Stimulated activated CD8-positive, alpha-beta memory T cell treated with anti-CD3 and anti-CD28 coated beads, Interleukin-12 subunit alpha, Interleukin-12 subunit beta, amount 100 ng/mL, for 24 hours (primary cell): ENCODE results near the gene DPCD.
A peak's percentile ranks its signal among the peaks of the same experiment; 100 is the strongest.

Experiments
- DNase-seq: peaks from one replicate; pipeline ENCODE4 v3.0.0-alpha.2; 2020; ENCODE audit errors: extremely low read depth

The DPCD gene

DNA sequence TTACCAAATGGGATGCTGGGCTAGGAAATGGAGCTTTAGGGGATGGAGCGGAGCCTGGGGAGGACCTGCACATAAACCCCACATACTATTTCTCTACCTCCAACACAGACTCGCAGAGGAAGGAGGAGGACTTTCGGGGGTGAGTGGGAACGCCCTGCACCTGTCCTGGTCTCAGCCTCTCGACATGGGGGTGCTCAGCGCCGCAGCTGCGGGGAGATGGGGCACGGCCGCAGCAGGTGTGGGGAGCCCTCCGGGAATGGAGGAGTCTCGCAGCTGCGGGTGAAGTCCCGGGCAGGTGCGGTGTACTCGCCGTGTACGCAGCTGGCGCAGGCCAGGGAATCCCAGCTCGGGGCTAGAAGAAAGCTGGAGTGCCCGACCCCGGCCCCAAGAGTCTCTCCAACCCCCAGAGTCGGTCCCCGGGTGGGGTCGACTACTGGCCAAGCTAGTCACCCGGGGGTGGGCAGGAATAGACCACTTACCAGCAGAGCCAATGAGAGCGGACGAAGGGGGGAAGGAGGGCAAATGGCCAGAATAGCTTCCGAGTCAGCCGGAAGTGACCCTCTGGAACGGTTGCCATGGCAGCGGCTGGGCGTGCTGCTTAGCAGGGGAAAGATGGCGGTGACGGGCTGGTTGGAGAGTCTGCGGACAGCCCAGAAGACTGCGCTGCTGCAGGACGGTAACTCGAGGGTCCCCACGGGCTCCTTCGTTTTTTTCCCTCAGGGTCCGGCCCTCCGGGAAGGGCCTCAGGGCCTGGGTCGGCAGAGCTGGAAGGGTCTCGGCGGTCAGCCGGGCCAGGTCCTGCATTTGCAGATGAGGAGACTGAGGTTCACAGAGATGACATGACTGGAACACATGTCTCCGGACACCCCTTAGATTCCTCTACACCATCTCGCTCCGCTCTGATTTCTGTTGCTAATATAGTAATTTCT lies at the start of gene DPCD, which contains the start of gene POLL:
TSS of gene DPCD (plus strand) at position 597 of the 929 bp plus-strand sequence. CDS start at position 613, 16 bp downstream.
TSS of gene POLL (minus strand) at position 533 of the 929 bp plus-strand sequence. CDS start 897 bp downstream, outside the sequence.
- peak; percentile 86 for DNase-seq

DNA sequence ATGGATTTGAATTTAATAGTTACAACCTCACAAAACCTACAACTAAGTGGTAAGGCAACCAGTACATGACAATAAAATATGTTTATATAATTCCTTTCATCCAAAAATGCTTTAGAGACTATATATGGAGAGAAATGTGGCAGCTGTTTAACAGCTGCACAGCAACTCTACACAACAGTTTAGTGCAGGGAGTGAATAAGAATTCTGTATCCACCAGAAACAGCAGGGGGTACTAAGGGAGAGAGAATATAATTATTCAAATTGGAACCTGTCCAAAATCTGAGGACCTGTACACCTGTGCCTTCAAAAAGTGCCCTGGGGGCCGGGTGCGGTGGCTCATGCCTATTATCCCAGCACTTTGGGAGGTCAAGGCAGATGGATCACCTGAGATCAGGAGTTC lies 49.7 kb upstream of the DPCD start:
- DNase-seq = no peak

DNA sequence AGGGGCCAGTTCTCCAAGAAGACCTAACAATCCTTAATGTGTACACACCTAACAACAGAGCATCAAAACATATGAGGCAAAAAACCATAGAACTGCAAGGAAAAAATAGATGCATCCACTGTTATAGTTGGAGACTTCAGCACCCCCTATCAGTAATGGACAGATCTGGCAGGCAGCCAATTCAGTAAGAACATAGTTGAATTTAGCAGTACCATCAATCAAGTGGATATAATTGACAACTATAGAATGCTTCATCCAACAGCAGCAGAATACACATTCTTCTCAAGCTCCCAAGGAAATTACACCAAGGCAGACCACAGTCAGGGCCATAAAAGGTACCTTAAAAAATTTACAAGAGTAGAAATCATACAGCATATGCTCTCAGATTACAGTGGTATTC lies 42.2 kb upstream of the DPCD start:
- DNase-seq = no peak

DNA sequence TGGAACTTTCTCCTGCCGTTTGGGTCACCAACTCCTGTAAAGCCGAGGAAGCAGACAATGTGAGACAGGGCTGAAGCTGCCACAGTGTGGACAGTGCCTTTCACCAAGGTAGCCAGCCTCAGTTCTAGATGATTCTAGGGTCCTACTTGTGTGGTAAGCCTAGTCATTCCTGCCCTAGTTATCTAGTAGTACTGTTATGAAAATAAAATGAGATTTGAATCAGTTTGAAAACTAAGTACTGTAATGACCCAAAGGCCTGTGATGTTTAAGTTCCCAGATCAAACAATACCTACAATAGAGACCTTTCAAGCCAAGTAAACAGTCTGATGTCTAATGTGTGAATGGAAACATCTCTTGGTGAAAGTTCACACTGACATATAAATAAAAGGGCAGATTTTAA lies 37.2 kb upstream of the DPCD start:
- DNase-seq = no peak

DNA sequence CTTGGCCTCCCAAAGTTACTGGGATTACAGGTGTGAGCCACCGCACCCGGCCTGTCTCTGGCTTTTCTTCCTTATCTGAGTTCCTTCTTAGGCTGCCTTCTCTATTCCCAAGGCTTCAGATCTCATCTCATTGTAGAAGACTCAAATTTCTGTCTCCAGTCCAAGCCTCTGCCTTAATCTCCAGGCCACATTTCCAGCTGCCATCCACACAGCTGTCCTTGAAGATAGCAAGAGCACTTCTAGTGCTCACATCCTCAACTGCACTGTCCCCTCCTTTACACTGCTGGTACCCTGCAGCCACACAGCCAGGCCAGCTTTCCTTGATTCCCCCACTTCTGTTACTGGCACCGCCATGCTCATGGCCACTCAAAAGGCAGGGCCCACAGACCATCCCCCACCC lies 35.7 kb upstream of the DPCD start:
- DNase-seq = no peak

DNA sequence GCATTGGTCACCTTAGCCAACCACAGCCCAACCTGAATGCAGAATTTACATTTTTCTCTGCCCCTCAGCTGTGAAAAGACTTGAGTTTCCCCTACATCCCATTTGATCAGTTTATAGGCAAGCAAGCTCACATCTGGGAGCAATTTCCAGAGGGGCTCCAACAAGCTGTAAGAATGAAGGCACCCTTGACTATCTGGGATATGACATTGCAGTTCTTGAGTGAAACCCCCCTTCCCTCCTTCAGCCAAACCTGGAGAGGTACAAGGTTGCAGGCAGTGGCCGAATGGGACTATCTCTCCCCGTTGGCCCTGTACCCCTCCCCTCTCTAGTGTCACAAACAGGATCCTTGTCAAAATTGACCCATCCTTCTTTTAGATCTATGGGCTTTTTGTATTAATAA lies 30.6 kb upstream of the DPCD start:
- DNase-seq = no peak

DNA sequence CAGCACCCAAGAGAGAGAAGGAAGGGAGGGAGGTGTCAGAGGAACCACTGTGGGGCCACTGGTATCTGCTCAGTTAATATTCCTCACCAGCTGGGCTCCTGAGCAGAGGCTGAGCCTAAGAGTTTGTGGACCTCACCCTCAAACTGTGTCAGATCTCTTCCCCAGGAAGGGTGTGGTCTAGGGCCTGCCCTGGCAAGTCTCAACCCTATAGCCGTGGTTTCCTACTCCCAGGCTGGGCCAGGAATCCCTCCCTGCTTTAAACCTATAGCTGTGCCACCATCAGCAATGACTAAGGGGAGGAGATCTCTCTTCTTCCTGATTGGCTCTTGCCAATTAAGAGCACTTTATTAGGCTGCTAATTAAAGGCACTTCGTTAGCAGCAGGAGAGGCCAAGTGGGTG lies 29.9 kb upstream of the DPCD start:
- no peak for DNase-seq

DNA sequence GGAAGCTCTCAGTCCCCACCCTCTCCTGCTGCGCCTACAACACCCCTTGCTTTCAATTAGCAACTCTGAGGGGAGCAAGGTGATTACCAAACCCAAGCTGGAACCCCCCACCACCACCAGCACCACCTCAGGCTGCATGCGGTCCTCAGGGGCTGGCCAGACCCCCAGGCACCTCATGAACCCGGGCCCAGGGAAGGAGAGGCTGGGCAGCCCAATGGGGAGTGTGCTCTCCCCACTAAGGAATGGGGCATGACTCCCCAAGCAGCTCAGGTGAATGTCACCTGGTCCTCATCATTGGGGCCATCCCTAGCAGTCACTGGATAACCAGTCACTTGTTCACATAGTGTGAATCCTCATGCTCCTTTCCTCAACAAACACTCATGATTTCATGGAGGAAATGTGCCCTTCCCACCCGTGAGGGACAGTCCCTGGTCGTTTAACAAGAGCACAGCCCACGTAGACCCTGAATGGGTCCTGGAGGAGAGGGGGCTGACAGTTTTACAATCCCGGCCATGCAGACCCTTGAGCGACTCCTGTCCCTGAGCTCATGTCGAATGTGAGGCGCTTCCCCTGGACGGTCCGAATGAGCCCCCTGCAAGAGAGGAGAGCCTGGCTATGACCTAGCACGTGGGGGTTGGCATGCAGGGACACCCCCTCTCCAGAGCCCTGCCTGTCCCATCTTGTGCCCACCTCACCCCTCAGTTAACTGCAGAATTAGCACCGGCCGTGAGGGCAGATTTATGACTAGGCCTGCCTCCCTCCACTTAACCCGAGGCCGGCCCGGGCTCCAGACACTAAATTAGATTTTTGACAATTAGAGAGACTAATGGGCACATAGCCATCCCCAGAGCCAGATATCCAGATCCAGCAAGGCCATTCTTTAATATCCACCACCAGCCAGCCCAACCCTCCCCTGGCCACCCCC lies 29.2 kb upstream of the DPCD start:
- no peak for DNase-seq

DNA sequence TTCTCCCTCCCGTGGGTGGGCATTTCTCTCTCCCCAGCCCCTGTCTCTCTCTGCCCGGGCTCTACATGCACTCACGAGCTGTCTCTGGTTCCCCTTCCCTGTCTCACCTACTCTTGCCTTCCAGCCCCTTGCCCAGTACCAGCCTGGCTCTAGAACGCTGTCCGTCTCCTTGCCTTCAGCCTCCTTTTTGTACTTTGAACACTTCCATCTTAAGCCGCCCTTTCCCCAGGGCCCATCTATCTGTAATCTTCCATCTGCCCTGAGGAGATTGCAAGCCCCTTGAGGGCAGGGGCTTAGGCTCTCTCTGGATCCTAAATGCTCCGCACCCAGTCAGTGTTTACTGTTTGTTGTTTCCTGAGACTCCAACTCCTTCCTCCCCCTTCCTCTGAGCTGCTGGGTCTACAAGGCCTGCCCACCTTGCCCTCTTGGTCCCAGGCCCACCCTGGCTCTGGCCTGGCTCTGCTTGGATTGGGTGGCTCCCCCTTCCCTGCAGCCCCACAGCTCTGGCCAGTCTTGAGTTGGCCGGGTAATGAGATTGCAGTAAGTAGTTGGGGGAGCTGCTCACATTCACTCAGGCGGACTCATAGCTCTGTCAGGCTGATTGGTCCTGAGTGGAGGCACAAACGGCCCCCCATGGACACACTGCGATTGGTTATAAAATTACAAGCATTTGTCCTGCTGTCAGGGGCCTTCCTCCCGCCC lies 28.4 kb upstream of the DPCD start:
- no peak for DNase-seq

DNA sequence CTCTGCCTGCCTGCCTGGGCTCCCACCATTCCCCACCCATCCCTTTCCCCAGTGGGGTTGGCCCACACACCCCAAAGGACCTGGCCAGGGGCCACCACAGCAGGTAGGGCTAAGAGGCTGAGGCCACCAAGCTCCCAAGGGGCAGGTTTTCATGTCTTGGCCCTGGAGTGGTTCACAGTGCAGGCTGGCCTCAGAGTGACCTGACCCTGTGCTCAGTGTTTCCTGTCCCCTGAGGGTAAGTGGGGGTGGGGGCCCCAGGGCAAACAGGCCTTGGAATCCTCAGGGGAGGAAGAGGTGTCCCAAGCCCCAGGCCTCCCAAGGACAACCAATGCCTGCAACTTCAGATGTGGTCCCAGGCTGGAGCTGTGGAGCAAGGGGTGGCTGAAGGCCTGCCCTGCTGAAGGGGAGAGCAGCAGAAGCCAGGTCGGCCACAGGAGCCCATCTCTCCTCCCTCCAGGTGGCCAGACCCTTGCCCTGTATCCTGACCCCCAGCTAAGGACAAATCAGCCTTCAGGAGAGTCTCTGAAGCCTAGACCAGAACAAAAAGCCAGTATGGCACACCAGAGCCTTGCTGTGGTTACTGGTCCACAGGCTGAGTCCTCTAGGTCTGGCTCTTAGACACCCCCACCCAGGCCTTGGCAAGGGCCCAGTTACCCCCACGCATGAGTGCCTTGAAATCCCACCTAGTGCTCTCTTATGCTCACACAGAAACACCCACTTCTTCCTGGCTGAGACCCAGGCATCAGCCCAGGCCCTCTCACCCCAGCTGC lies 27.6 kb upstream of the DPCD start:
- no peak for DNase-seq

DNA sequence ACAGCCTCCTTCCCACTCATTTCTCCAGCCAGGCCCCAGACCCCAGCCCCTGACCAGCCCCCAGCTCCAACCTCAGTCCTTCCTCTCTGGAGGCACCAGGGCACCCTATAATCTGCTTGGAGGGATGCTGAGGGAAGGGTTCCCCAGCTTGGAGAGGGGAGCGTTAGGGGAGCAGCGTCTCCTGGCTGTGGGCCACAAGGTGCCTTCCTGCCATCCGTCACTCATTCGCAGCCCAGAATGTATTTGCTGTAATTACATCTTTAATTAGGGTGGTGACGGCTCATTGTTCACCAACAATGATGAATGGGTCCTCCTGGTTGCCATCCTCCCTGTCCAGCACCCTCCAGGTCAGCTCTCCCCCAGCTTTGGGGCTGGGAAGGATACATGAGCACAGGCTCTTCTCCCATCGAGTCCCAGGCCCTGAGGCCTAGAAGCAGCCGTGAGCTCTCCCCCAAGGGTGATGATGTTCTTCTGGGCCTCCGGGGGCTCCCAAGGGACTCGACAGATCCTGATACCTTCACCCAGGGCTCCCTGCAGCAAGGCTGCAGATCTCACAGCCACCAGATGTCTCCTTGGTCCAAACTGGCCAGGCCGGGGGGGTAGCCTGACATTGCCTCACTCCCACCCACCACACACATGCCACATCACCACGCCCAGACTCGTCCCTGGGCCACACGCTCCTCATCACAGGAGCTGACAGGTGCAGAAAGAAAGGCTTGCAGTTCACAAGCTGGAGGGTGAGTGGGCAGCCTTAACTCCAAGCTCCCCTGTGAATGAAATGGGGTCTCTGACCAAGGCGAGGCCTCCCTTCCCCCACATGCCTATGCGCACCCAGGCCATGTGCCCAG lies 26.8 kb upstream of the DPCD start:
- DNase-seq = no peak

DNA sequence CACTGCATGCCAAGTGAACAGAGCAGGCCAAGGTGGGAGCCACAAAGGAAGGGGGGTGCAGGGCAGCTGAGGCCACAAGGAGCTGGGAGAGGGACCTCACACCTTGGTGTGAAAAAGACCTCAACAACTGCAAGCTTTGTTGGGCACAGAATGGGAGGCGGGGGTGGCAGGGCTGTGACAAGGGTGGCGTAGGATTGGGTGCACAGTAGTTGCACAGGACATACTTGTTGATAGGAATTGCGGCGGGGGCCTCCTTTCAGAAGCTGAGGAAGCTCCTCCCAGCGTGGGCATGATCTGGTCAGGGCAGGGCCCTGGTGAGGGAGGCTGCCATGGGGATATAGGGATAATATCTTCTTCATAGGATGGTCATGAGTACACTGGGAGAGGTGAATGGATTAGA lies 25.9 kb upstream of the DPCD start:
- DNase-seq = no peak

DNA sequence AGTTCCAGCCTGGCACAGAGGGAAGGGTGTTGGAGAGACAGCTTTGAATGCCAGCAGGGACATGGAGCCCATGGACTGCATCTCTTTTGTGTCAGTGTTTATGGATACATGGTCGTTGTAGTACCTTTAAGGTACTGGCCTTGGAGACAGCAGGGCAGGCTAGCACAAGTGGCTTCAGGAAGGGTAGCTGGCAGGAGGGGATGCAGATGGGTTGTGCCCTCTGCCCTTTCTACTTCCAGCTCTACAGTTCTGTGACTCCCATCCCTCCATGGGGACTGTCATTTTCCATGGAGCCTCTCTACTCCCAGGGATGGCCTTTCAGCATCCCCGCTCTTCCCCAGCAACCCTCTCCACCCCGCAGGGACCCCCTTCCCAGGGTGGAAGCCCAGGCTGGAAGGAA lies 25.1 kb upstream of the DPCD start:
- DNase-seq = no peak

DNA sequence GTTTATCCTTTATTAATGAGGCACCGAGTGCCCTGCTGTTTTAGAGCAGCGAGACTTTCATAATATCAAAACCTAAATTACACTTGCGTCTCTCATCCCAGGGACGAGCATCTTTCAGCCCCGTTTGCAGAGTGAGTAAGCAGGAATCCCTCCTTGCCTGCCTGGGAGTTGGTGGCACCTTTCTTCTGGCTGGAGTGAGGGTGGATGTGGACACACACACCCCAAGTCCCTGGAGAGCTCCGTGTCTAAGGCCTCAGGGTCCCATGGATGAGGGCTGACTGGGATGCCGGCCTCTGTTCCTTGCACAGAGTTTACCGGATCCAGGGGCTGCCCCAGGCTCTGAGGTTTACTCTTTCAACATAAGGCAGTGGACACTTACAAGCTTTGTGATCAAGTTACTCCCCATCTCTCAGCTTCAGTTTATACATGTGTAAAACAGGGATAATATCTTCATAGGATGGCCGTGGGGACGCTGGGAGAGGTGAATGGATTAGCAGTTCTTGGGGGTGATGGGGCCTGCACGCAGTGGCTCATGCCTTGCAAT lies 24.6 kb upstream of the DPCD start:
- DNase-seq = no peak

DNA sequence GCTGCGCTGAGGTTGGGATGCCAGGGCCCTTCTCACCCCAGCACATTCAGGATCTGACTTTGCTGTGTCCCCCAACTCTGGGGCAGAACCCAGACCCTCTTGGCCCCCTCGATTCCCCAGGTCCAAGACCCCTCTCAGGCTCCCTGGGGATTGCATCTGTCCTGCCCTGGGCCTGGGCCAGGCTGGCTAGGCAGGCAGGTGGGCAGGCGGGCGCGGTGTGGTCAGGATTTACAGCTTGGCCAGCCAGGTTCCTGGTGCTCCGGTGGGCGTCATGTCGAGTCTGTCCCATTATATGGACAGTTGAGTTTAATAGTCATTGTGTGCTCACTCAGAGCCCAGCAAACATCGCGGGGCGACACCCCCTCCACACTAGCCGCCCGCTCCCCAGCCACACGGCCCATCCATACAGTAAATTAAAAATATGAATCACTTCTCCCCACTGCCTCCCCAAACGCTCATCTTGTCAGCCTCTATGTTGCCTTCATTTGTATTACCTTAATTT lies 23.6 kb upstream of the DPCD start:
- DNase-seq = no peak

DNA sequence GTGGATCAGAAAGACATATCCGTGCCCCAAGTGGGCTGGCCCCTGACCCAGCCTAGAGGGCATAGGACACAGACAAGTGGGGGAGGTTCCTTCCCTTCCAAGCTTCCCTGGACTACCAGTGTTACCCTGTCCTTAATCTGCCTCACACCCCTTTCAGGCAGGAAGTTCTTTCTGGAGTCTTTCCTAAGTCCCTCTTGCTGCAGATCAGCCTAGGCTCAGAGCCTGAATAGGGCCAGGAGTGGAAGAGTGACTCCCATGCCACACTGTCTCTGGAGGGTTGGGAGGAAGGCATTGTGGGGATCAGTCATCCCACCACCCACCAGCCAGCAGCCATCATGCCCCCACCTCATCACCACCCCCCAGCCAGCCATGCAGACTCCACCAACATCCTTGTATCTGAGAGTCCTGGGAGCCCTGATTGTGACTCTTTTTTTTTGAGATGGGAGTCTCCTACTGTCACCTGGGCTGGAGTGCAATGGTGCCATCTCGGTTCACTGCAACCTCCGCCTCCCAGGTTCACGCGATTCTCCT lies 22.7 kb upstream of the DPCD start:
- DNase-seq = no peak

DNA sequence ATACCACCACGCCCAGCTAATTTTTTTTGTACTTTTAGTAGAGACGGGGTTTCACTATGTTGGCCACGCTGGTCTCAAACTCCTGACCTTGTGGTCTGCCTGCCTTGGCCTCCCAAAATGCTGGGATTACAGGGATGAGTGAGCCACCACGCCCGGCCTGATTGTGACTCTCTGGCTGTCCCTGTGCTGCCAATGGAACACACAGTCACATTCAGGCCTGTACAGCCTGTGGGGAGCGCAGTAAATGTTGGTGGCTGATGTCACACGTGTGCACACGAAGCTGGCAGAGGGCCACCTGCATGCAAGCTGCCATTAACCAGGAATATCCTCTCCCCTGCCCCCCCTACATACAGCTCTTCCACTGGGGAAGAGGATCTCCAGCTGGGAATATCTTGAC lies 22.2 kb upstream of the DPCD start:
- DNase-seq = no peak

DNA sequence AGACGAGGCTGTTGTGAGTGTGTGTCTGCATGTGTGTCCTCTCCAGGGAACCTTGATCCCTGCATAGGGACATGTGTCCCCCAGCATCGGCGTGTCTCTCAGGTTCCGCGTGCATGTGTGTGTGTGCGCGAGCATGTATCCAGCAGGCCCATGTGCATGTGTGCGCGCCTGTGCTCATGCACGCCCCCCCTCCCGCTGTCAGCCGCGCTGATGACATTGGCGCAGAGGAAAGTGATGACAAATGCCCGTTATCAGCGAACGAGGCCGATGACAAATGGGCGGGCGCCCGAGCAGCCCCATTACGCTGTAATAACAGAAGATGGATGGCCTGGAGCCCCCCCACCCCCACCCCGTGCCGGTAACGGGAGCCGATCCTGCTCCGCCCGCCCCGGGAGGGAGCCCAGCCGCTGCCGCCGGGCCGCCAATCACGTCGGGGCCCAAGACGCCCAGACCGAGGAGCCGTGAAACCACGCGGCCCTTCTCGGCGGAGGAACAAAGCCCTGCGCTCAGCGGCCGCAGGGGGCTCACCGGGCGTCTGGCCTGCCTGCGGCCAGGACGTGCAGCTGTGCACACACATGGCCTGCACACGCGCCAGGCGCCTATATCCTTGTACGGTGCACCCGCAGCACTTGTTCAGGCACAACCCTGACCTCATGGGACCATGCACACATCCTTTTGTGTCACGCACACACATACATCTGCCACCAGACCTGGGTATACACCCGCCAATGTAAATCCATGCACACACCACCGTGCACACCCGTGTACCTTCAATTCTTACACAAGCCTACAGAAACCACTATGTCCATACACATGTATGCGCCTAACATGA lies 21.6 kb upstream of the DPCD start:
- DNase-seq = no peak
